ENCODE results near the gene MMEL1.

DNA sequence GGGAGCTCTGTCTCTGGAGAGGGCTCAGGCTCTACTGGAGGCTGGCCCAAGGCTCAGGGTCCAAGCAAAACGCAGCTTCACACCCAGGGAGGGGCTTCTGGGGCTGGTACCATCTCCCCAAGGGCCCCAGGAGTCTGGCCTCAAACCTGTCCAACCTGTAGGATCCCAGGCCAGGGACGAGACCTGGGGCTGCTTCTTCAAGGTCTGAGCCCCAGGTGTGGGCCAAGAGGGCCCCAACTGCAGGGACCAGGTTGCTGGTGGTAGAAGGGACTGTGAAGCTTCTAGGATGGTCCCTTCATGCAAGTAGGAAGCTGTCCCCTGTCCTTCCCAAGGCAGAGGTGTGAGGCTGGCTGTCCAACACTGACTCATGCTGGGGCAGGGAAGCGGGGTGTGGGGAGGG, 7.8 kb upstream of the MMEL1 start:
- TF ChIP-seq, protein P1, sequence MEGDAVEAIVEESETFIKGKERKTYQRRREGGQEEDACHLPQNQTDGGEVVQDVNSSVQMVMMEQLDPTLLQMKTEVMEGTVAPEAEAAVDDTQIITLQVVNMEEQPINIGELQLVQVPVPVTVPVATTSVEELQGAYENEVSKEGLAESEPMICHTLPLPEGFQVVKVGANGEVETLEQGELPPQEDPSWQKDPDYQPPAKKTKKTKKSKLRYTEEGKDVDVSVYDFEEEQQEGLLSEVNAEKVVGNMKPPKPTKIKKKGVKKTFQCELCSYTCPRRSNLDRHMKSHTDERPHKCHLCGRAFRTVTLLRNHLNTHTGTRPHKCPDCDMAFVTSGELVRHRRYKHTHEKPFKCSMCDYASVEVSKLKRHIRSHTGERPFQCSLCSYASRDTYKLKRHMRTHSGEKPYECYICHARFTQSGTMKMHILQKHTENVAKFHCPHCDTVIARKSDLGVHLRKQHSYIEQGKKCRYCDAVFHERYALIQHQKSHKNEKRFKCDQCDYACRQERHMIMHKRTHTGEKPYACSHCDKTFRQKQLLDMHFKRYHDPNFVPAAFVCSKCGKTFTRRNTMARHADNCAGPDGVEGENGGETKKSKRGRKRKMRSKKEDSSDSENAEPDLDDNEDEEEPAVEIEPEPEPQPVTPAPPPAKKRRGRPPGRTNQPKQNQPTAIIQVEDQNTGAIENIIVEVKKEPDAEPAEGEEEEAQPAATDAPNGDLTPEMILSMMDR (conservative IDR thresholded peaks at IDR 0.05 in 1 of 2, IDR thresholded peaks at IDR 0.05 in 1 of 2; ENCODE audit: low read depth in 1 of 2, low read length in 2 of 2) = no peak
- no peak for TF ChIP-seq EZH2 (IDR thresholded peaks at IDR 0.05; ENCODE audit: low read length, missing control alignments)

Measured in fibroblast of lung (primary cell).